Stimulated activated CD8-positive, alpha-beta memory T cell treated with anti-CD3 and anti-CD28 coated beads, Interleukin-12 subunit alpha, Interleukin-12 subunit beta, amount 100 ng/mL, for 4 hours (primary cell): ENCODE measurements around the gene MAST2.
"Not testable (repeated sequence)": the region's sequence is repeated elsewhere in the genome, so short reads cannot be mapped to it uniquely, and the experiment has no call there.

Source experiments
- DNase-seq: peaks from one replicate; pipeline ENCODE4 v3.0.0-alpha.2; 2020; ENCODE audit warnings: low read depth

MAST2 gene

DNA sequence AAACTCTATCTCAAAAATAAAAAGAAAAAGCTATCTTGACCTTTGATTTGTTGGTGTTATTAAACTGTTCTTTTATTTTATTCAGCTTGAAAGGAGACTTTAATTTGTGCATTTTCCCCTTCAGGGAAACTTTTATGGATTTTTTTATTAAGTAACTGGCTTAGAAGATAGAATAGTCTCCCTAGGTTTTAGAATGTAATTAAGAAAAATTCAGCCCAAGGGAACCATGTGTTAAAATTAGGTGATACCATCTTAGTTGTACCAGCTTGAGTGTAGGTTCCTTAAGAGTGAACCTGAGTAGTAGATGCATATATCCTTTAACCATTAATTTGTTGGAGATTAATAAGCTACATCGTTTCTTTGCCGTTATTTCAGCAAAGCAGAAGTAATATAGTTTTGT lies 11.4 kb downstream of the MAST2 start:
- DNase-seq: no peak

GRCh38 chr1:45815667-45816458 lies 12.5 kb downstream of the MAST2 start:
- DNase-seq: no peak

- DNase-seq: no peak
Measured at GRCh38 chr1:45820173-45820572, 16.8 kb downstream of the MAST2 start.

DNA sequence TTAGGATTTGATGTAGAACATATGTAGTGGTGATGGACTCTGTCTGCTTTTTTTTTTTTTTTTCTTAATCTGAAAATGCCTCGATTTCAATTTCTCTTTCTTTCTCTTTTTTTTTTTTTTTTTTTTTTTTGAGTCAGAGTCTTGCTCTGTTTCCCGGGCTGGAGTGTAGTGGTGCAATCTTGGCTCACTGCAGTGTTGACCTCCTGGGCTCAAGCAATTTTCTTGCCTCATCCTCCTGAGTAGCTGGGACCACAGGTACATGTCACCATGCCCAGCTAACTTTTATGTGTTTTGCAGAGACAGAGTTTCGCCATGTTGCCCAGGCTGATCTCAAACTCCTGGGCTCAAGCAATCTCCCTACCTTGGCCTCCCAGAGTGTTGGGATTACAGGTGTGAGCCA lies 17.4 kb downstream of the MAST2 start:
- DNase-seq: no peak

DNA sequence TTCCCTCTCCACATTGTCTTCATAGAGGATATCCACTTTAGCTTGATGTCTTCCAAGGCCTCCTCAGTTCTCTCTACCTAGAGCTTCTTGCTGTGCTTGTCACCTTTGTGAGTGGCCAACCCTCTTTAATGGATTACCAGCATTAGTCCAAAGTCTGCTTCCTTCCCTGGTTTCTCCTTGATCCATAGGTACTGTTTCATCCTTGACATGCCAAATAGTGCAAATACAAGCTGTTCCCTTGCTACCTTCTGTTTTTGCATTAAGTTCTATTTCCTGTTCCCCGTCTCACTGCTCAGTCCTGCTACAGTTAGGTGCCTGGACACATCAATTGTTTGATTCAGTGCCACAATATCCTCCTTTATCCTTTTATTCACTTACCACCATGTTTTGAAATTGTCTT lies 19.2 kb downstream of the MAST2 start:
- DNase-seq: no peak

DNA sequence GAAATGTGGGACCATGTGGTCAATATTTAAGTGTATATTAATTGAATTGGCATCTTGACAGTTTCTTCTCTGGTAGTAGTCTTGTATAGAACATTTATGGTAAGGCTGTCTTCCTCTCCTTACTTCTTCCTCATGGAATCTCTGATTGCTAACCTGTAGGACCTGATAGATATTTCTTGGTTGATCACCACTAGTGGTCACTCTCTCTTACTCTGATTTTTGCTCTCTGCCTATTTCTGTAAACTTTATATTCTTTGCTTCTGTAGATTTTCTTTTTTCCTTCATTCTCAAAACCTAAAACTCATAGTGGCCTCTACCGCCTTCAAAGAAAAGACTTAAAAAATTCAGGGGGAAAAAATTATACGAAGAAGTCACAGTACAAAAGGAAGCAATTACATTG lies 21.2 kb downstream of the MAST2 start:
- DNase-seq: no peak

DNA sequence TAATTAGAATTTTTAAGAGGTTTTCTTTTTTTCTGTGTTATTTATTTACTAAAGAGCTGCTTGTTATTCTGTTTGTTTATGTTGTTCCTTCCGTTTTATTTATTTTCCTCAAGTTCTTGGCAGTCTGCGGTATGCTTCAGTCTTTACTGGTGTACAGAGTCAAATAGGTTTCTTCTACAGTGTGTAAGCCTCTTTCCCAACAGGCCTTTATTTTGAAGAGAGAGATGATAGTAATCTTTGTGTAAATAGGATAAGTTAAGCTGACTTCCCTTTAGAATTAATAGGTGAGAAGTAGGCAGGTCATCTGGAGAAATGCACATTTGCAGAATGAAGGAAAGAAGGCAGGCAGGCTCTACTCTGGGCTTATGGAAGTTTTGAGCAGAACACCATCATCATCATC lies 23.8 kb downstream of the MAST2 start:
- DNase-seq: no peak

DNA sequence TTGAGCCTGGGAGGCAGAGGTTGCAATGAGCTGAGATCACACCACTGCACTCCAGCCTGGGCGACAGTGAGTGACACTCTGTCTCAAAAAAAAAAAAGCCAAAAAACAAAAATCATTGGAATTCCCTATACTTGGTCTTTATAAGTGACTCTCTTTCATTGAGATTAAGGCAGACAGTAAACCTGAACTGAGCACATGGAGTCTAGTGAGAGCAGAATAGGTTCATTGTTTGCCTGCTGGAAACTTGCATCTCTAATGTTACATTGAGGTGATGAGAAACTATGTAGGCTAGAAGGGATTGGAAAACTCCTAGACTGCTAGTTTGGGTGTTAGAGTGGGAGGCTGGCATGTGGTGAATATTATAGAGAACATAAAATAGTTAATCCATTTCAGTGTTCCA lies 25.4 kb downstream of the MAST2 start:
- no peak for DNase-seq

GRCh38 chr1:45833361-45833760 lies 29.9 kb downstream of the MAST2 start:
- no peak for DNase-seq

GRCh38 chr1:45834689-45835088 lies 31.3 kb downstream of the MAST2 start:
- DNase-seq: no peak

DNA sequence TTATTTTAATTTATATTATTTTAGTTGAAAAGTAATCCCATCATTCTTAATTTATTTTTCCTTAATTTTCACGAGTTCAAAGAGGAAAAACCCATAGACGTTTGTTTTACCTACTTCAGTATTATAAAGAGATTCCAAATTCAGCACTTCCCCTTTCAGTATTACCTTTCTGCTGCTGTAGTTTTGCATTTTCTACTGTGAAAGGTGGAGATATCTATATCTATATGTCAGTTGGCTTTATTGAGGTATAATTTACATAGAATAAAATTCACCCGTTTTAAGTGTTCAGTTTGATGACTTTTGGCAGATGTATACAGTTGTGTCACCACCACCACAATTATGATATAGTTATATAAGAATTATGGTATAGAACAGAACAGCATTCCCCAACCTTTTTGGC lies 33.0 kb downstream of the MAST2 start:
- DNase-seq: no peak

GRCh38 chr1:45836861-45837260 lies 33.4 kb downstream of the MAST2 start:
- not testable (repeated sequence) for DNase-seq

GRCh38 chr1:45838322-45838721 lies 34.9 kb downstream of the MAST2 start:
- DNase-seq: not testable (repeated sequence)

- DNase-seq: no peak
Measured at GRCh38 chr1:45840704-45841103, 37.3 kb downstream of the MAST2 start.

DNA sequence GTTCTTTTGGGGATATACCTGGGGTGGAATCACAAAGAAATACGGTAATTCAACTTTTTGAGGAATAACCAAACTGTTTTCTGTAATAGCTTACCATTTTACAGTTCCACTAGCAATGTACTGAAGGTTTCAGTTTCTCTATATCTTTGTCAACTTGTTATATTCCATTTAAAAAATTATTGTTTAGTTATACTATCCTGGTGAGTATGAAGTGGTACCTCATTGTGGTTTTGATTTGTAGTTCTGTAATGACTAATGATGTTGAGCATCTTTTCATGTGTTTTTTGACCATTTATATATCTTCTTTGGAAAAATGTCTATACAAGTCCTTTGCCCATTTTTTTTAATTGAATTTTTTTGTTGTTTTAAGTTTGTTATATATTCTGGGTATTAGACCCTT lies 39.4 kb downstream of the MAST2 start:
- no peak for DNase-seq

- no peak for DNase-seq
Measured at GRCh38 chr1:45843474-45843905, 40.1 kb downstream of the MAST2 start.

- DNase-seq: not testable (repeated sequence)
Measured at GRCh38 chr1:45844000-45844399, 40.6 kb downstream of the MAST2 start.

DNA sequence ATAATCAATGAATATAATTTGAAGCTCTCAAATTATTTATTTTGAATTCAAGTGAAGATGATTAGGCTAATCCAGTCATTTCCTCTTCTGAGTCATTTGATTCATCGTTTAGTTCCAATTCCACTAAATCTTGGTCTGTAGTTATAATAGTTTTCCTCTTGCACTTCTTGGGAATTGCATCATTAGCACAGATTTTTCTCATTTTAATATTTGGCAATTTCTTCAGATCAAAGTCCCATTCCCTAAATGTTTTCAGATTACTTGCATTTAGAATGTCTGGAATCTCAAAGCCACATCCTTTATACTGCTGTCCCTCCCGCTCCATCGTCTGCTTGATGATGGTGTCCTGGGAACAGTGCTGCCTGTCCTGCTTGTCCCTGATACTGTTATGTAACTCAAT lies 43.5 kb downstream of the MAST2 start:
- no peak for DNase-seq

- no peak for DNase-seq
Measured at GRCh38 chr1:45848097-45848496, 44.7 kb downstream of the MAST2 start.

DNA sequence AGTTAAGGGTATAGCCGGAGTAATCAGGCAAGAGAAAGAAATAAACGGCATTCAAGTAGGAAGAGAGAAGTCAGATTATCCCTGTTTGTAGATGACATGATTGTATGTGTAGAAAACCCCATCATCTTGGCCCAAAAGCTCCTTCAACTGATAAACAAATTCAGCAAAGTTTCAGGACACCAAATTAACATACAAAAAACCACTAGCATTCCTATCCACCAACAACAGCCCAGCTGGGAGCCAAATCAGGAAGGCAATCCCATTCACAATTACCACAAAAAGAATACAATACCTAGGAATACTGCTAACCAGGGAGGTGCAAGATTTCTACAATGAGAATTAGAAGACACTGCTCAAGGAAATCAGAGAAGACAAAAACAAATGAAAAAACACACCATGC lies 45.3 kb downstream of the MAST2 start:
- no peak for DNase-seq

GRCh38 chr1:45850017-45850416 lies 46.6 kb downstream of the MAST2 start:
- no peak for DNase-seq

- DNase-seq: no peak
Measured at GRCh38 chr1:45854724-45855123, 51.3 kb downstream of the MAST2 start.

- DNase-seq: no peak
Measured at GRCh38 chr1:45857101-45857700, 53.8 kb downstream of the MAST2 start.
